HepG2 (cell line): ENCODE results near the gene ACKR3. TPM values are rescaled to one million over a fixed set of nuclear protein-coding genes. Genes with fewer than 3 reads are reported as not detected.

Source experiments
- ATAC-seq: fragments of 200-7000 bp; cut with Tn5 transposase; 3 replicates; pipeline ENCODE4 v1.9.1; 2020; ENCODE audit warnings: mild to moderate bottlenecking, moderate library complexity
- BruUV-seq: library from RNA; stranded (reverse); fragments of 400-500 nt; replicated peaks from 2 replicates; lab custom pipeline; 2021; lab: Mats Ljungman, UMichigan
- CTCF ChIA-PET: fragments of 300-600 bp; formaldehyde crosslinking; extraction: SDS; loops from one replicate; lab custom pipeline; 2021; ENCODE audit warnings: low total read pairs, inconsistent platforms, low intra/inter-chr PET ratio; lab: Yijun Ruan, JAX
- POLR2A ChIA-PET: fragments of 350-600 bp; sonication (Branson Sonifier 250); formaldehyde crosslinking; loops from one replicate; lab custom pipeline; 2020; ENCODE audit warnings: antibody characterized with exemption, inconsistent platforms; lab: Yijun Ruan, JAX
- DNase-seq: peaks from one replicate; pipeline ENCODE4 v3.0.0-alpha.2; 2015; ENCODE audit warnings: low spot score
- FAIRE-seq: peaks from 3 replicates; lab custom pipeline; 2011; peaks lifted over from hg19 to GRCh38; lab: Jason Lieb, UNC
- H2AFZ ChIP-seq: one replicate; pipeline ENCODE4 v1.6.1; 2011; ENCODE audit warnings: low read length, inconsistent platforms
- H3K27ac ChIP-seq: fragments of 300-600 bp; 3 replicates; pipeline ENCODE4 v1.8.0; 2011; ENCODE audit warnings: mixed run types, mild to moderate bottlenecking, mixed read lengths, low read length, inconsistent platforms; ENCODE audit not compliant: insufficient read depth; ENCODE audit errors: extremely low read length
- H3K27me3 ChIP-seq, 2 experiments: fragments of 200-600 bp in 1 of 2; 2 replicates in 1 of 2; 3 replicates in 1 of 2; pipeline versions ENCODE4 v1.6.0 to v1.8.0; 2011; ENCODE audit warnings: low read length in 2 of 2, mild to moderate bottlenecking in 2 of 2, moderate library complexity in 2 of 2, inconsistent platforms in 1 of 2; ENCODE audit not compliant: insufficient read depth in 2 of 2, control insufficient read depth in 1 of 2
- H3K36me3 ChIP-seq, 2 experiments: fragments of 200-600 bp in 1 of 2; replicated peaks in 1 of 2; 2 replicates in 1 of 2; 3 replicates in 1 of 2; pipeline versions ENCODE4 v1.5.1 to v1.8.0; 2011; ENCODE audit warnings: low read length in 2 of 2, inconsistent platforms in 1 of 2; ENCODE audit not compliant: insufficient read depth in 2 of 2, control insufficient read depth in 1 of 2
- H3K4me1 ChIP-seq: 2 replicates; pipeline ENCODE4 v1.5.1; 2012; ENCODE audit warnings: low read length, inconsistent platforms; ENCODE audit not compliant: insufficient read depth
- H3K4me2 ChIP-seq: 2 replicates; pipeline ENCODE4 v1.6.0; 2011; ENCODE audit warnings: low read depth, low read length, inconsistent platforms
- H3K4me3 ChIP-seq, 3 experiments: fragments of 200-600 bp in 1 of 3; sonication (generic), shearing (Covaris generic) in 1 of 3; replicated peaks in 1 of 3; 2 replicates each; pipeline ENCODE4 v1.5.1; 2011 to 2016; ENCODE audit warnings: low read length in 3 of 3, inconsistent platforms in 2 of 3, low read depth in 2 of 3, mild to moderate bottlenecking in 2 of 3, control low read depth in 1 of 3, mixed read lengths in 1 of 3; ENCODE audit not compliant: insufficient read depth in 1 of 3
- H3K79me2 ChIP-seq: one replicate; pipeline ENCODE4 v1.6.1; 2011; ENCODE audit warnings: low read length, inconsistent platforms; ENCODE audit not compliant: insufficient read depth
- H3K9ac ChIP-seq: 2 replicates; pipeline ENCODE4 v1.6.0; 2011; ENCODE audit warnings: mild to moderate bottlenecking, low read depth, low read length, inconsistent platforms; ENCODE audit not compliant: insufficient read depth
- H3K9me3 ChIP-seq: 2 replicates; pipeline ENCODE4 v1.5.1; 2012; ENCODE audit warnings: mild to moderate bottlenecking, low read length
- H4K20me1 ChIP-seq: 2 replicates; pipeline ENCODE4 v1.6.0; 2011; ENCODE audit warnings: inconsistent platforms, mild to moderate bottlenecking, low read length, moderate library complexity; ENCODE audit not compliant: insufficient read depth
- MAFG ChIP-seq: sonication (generic); formaldehyde crosslinking; IDR thresholded peaks from 2 replicates; pipeline ENCODE4 v1.5.1; 2020; ENCODE audit warnings: mild to moderate bottlenecking, missing genetic modification reagents
- MTA1 ChIP-seq: sonication (generic); formaldehyde crosslinking; IDR thresholded peaks from 2 replicates; pipeline ENCODE4 v1.4.0; 2020; ENCODE audit warnings: missing genetic modification reagents, mild to moderate bottlenecking, borderline replicate concordance
- RBFOX2 ChIP-seq: fragments of 200-400 bp; formaldehyde crosslinking; IDR thresholded peaks from 2 replicates; pipeline ENCODE4 v1.6.1; 2017; ENCODE audit warnings: low read depth, mild to moderate bottlenecking, low read length
- RBM39 ChIP-seq: fragments of 200-400 bp; formaldehyde crosslinking; IDR thresholded peaks from one replicate; pipeline ENCODE4 v1.6.1; 2018; ENCODE audit warnings: antibody characterized with exemption, mild to moderate bottlenecking, low read depth, low read length; ENCODE audit not compliant: poor library complexity, severe bottlenecking
- SP1 ChIP-seq, 2 experiments: fragments of 450-650 bp in 1 of 2; sonication (generic) in 1 of 2; formaldehyde crosslinking in 1 of 2; IDR thresholded peaks; 2 replicates each; pipeline versions ENCODE4 v1.4.0 to v1.6.1; 2016 to 2020; ENCODE audit warnings: missing genetic modification reagents in 1 of 2
- STAG1 ChIP-seq: sonication (generic); formaldehyde crosslinking; IDR thresholded peaks from 2 replicates; pipeline ENCODE4 v1.4.0; 2020; ENCODE audit warnings: missing genetic modification reagents
- STAT5B ChIP-seq: sonication (generic); formaldehyde crosslinking; IDR thresholded peaks from 2 replicates; pipeline ENCODE4 v1.4.0; 2020; ENCODE audit warnings: missing genetic modification reagents
- TEAD2 ChIP-seq: sonication (generic); formaldehyde crosslinking; IDR thresholded peaks from 2 replicates; pipeline ENCODE4 v1.9.0; 2021; ENCODE audit warnings: missing genetic modification reagents
- THAP11 ChIP-seq: IDR thresholded peaks from 2 replicates; pipeline ENCODE4 v1.6.1; 2016; ENCODE audit warnings: missing biosample characterization, missing genetic modification reagents
- ZNF367 ChIP-seq: sonication (generic); formaldehyde crosslinking; IDR thresholded peaks from 2 replicates; pipeline ENCODE4 v1.4.0; 2020; ENCODE audit warnings: missing genetic modification reagents, borderline replicate concordance
- ZNF546 ChIP-seq: sonication (generic); formaldehyde crosslinking; conservative IDR thresholded peaks from 2 replicates; pipeline ENCODE4 v1.8.1; 2023; ENCODE audit warnings: mild to moderate bottlenecking, missing genetic modification reagents
- ZNF564 ChIP-seq: sonication (generic); formaldehyde crosslinking; IDR thresholded peaks from 2 replicates; pipeline ENCODE4 v1.8.1; 2023; ENCODE audit warnings: mild to moderate bottlenecking, missing genetic modification reagents
- ZNF629 ChIP-seq: sonication (generic); formaldehyde crosslinking; conservative IDR thresholded peaks from 2 replicates; pipeline ENCODE4 v1.5.0; 2020; ENCODE audit warnings: missing genetic modification reagents
- ZSCAN12 ChIP-seq: sonication (generic); formaldehyde crosslinking; IDR thresholded peaks from 2 replicates; pipeline ENCODE4 v1.9.0; 2021; ENCODE audit warnings: mild to moderate bottlenecking, missing genetic modification reagents
- ZSCAN31 ChIP-seq: sonication (generic); formaldehyde crosslinking; IDR thresholded peaks from 2 replicates; pipeline ENCODE4 v1.5.0; 2020; ENCODE audit warnings: low read depth, mild to moderate bottlenecking, missing genetic modification reagents
- WGBS: methylation state at CpG from one replicate; pipeline ENCODE4 v1.1.6; 2017; ENCODE audit warnings: low lambda C conversion rate; 5-methylcytosine and 5-hydroxymethylcytosine counted together
- in situ Hi-C: cut with HindIII; loops from 2 replicates; pipeline ENCODE4 v1.10.0; 2017; ENCODE audit warnings: low pct_unique_long_range_greater_than_20kb; ENCODE audit not compliant: extremely low pct_ligation_motif_present
- intact Hi-C: fragments of 100-400 bp; cut with micrococcal nuclease; formaldehyde crosslinking; loops from one replicate; pipeline ENCODE4 v1.10.0; 2022; ENCODE audit not compliant: unreplicated experiment
- polyA plus RNA-seq, 8 experiments: library from polyadenylated mRNA; depleted of rRNA in 3 of 8; stranded (reverse) in 7 of 8; unstranded in 1 of 8; fragments of >200 nt; fragmentation: Illumina TruSeq in 4 of 8; extraction: Trizol in 4 of 8; gene quantifications; 2 replicates each; pipeline versions ENCODE4 v1.2.1 to v1.2.3, GENCODE V29; 2011 to 2016; ENCODE audit warnings: low read depth in 4 of 8, missing spikeins in 1 of 8, mixed read lengths in 1 of 8; ENCODE audit not compliant: insufficient read depth in 1 of 8
- total RNA-seq, 5 experiments: library from RNA; depleted of rRNA; stranded (reverse); fragments of >200 nt; fragmentation: Illumina TruSeq; extraction: Trizol; gene quantifications; 2 replicates each; pipeline ENCODE4 v1.2.3, GENCODE V29; 2016; ENCODE audit warnings: low read depth in 1 of 5
- TF ChIP-seq, protein P1 (sequence below): sonication (generic); formaldehyde crosslinking; IDR thresholded peaks from 2 replicates; pipeline ENCODE4 v1.4.0; 2020; ENCODE audit warnings: mild to moderate bottlenecking, low read depth, missing genetic modification reagents
- TF ChIP-seq, protein P2 (sequence below): IDR thresholded peaks from 2 replicates; pipeline ENCODE4 v1.6.1; 2016; ENCODE audit warnings: missing compliant biosample characterization, missing genetic modification reagents, borderline replicate concordance
- TF ChIP-seq, protein P3 (sequence below): IDR thresholded peaks from 2 replicates; pipeline ENCODE4 v1.6.1; 2016; ENCODE audit warnings: low read depth, control low read depth

The ACKR3 gene
- total and polyA plus RNA-seq, 2 of the 13 experiments (the other 11 are each of a cell fraction or from before 2014, with no cell fraction given), result not detected

DNA sequence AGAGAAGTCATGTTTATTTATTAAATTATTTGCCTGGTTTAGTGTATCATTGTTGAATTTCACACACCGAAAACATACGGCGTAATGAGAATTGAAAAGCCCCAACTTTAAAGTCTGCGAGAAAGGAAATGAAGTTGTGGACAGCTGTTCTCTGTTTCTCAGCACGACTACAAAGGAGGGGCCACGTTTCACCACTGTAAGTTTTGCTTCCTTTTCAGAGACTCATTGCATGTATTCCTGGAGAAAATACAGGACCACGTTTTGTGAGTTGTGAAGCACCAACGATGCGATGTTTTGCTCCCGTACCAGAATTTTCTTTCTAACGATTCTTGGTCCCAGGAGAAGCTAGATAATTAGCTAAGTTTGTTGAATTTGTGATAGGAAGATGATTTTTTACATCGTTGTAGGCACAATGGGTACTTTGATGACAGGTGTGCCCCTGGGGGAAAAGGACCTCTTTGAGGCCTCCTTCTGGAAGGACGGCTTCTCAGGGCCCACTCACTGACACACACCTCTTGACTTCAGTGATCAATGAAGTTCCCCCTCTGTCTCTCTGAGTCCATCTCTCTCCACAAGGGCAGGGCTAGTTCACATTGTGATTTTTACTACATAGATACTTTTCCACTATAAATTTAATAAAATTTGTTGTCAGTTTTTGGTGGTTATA, 23.7 kb upstream of the ACKR3 start:
- Histone ChIP-seq H4K20me1 (no peaks in the 10 kb centered on the region), H3K9me3 (no peaks in the 10 kb centered on the region), H3K27ac (no peak overlapping the region), H3K4me2 (no peak overlapping the region), H3K79me2 (no peaks in the 10 kb centered on the region), H3K27me3 (peaks cover 0 to 27% of the 10 kb centered on the region in 2 experiments; a peak in 3 of 5 replicates), H3K36me3 (no peaks in the 10 kb centered on the region), H3K4me1 (no peaks in the 10 kb centered on the region), H3K4me3 (no peak overlapping the region), H2AFZ (no peak overlapping the region), H3K9ac (no peak overlapping the region)
- TF ChIP-seq RBFOX2, result no peak
- TF ChIP-seq, protein P1, sequence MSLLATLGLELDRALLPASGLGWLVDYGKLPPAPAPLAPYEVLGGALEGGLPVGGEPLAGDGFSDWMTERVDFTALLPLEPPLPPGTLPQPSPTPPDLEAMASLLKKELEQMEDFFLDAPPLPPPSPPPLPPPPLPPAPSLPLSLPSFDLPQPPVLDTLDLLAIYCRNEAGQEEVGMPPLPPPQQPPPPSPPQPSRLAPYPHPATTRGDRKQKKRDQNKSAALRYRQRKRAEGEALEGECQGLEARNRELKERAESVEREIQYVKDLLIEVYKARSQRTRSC, result no peak
- TF ChIP-seq ZSCAN12 (CRISPR knock-in tag), result no peak
- no peak for TF ChIP-seq ZSCAN31 (CRISPR knock-in tag)
- no peak for TF ChIP-seq SP1 (IDR thresholded peaks at IDR 0.05)
- TF ChIP-seq SP1 (CRISPR knock-in tag; IDR thresholded peaks at IDR 0.05), result no peak
- TF ChIP-seq THAP11, result no peak
- TF ChIP-seq ZNF564 (CRISPR knock-in tag), result no peak
- TF ChIP-seq STAG1 (CRISPR knock-in tag), result no peak
- TF ChIP-seq ZNF546 (CRISPR knock-in tag), result no peak
- TF ChIP-seq, protein P2, sequence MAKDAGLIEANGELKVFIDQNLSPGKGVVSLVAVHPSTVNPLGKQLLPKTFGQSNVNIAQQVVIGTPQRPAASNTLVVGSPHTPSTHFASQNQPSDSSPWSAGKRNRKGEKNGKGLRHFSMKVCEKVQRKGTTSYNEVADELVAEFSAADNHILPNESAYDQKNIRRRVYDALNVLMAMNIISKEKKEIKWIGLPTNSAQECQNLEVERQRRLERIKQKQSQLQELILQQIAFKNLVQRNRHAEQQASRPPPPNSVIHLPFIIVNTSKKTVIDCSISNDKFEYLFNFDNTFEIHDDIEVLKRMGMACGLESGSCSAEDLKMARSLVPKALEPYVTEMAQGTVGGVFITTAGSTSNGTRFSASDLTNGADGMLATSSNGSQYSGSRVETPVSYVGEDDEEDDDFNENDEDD, result no peak
- no peak for TF ChIP-seq MTA1 (CRISPR knock-in tag)
- TF ChIP-seq RBM39, result no peak
- TF ChIP-seq MAFG, result no peak
- TF ChIP-seq TEAD2 (CRISPR knock-in tag), result no peak
- TF ChIP-seq, protein P3, sequence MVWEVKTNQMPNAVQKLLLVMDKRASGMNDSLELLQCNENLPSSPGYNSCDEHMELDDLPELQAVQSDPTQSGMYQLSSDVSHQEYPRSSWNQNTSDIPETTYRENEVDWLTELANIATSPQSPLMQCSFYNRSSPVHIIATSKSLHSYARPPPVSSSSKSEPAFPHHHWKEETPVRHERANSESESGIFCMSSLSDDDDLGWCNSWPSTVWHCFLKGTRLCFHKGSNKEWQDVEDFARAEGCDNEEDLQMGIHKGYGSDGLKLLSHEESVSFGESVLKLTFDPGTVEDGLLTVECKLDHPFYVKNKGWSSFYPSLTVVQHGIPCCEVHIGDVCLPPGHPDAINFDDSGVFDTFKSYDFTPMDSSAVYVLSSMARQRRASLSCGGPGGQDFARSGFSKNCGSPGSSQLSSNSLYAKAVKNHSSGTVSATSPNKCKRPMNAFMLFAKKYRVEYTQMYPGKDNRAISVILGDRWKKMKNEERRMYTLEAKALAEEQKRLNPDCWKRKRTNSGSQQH (CRISPR knock-in tag), result no peak
- TF ChIP-seq STAT5B (CRISPR knock-in tag), result no peak
- TF ChIP-seq ZNF367 (CRISPR knock-in tag), result no peak
- no peak for TF ChIP-seq ZNF629 (CRISPR knock-in tag)
- in situ Hi-C loops (no loop called here), intact Hi-C loops (no loop called here)
- ChIA-PET POLR2A (no interaction called here), CTCF (no interaction called here)
- FAIRE-seq, result no peak
- 45% methylated on average over 13 of the region's 13 CpGs for WGBS
- BruUV-seq, result no TSS peak
- no peak for ATAC-seq
- no peak for DNase-seq
